OCI-LY7 (cell line): ENCODE results near the gene UTS2B. TPM values are rescaled to one million over a fixed set of nuclear protein-coding genes. Genes with fewer than 3 reads are reported as not detected.

ENCODE experiments used
- BruUV-seq: library from RNA; stranded (reverse); fragments of 400-500 nt; replicated peaks from 2 replicates; lab custom pipeline; 2021; lab: Mats Ljungman, UMichigan
- CTCF ChIA-PET: fragments of 300-600 bp; sonication (Branson Sonifier 250); formaldehyde crosslinking; loops from one replicate; lab custom pipeline; 2022; ENCODE audit warnings: antibody characterized with exemption; ENCODE audit not compliant: unreplicated experiment; lab: Charles Lee
- POLR2A ChIA-PET: fragments of 300-600 bp; sonication (Branson Sonifier 250); formaldehyde crosslinking; loops from one replicate; lab custom pipeline; 2022; ENCODE audit warnings: antibody characterized with exemption; lab: Charles Lee
- DNase-seq: peaks from one replicate; pipeline ENCODE4 v3.0.0-alpha.2; 2015; ENCODE audit warnings: low spot score
- H2AFZ ChIP-seq: fragments of 200-600 bp; sonication (generic), shearing (Covaris generic); 2 replicates; pipeline ENCODE4 v1.6.1; 2014; ENCODE audit warnings: mild to moderate bottlenecking, antibody characterized with exemption, low read length, moderate library complexity
- H3K27ac ChIP-seq: fragments of 200-600 bp; sonication (generic); 2 replicates; pipeline ENCODE4 v1.5.1; 2014; ENCODE audit warnings: mixed run types, low read depth, mild to moderate bottlenecking, moderate library complexity, low read length, inconsistent platforms; ENCODE audit not compliant: poor library complexity, severe bottlenecking
- H3K36me3 ChIP-seq: fragments of 200-600 bp; sonication (generic); 2 replicates; pipeline ENCODE4 v1.6.1; 2014; ENCODE audit warnings: mild to moderate bottlenecking, antibody characterized with exemption, low read length, moderate library complexity, mixed read lengths; ENCODE audit not compliant: insufficient read depth
- H3K4me1 ChIP-seq: fragments of 200-600 bp; sonication (generic); 2 replicates; pipeline ENCODE4 v1.5.1; 2014; ENCODE audit warnings: mild to moderate bottlenecking, low read length; ENCODE audit not compliant: insufficient read depth, poor library complexity, severe bottlenecking
- H3K4me2 ChIP-seq: fragments of 200-600 bp; sonication (generic); 2 replicates; pipeline ENCODE4 v1.6.1; 2014; ENCODE audit warnings: mild to moderate bottlenecking, low read length
- H3K4me3 ChIP-seq: fragments of 200-600 bp; sonication (generic); 2 replicates; pipeline ENCODE4 v1.5.1; 2014; ENCODE audit warnings: mild to moderate bottlenecking, low read depth, low read length; ENCODE audit not compliant: poor library complexity, severe bottlenecking
- H3K79me2 ChIP-seq: fragments of 200-600 bp; sonication (generic); 2 replicates; pipeline ENCODE4 v1.6.1; 2016; ENCODE audit warnings: low read depth, mild to moderate bottlenecking, low read length, moderate library complexity, mixed read lengths; ENCODE audit not compliant: insufficient read depth
- H3K9me2 ChIP-seq: fragments of 200-600 bp; sonication (generic); 2 replicates; pipeline ENCODE4 v1.6.1; 2016; ENCODE audit warnings: mild to moderate bottlenecking, low read length, mixed read lengths; ENCODE audit not compliant: insufficient read depth
- H3K9me3 ChIP-seq: fragments of 200-600 bp; sonication (generic); 2 replicates; pipeline ENCODE4 v1.6.1; 2014; ENCODE audit warnings: mild to moderate bottlenecking, mixed run types, low read length, mixed read lengths
- H4K20me1 ChIP-seq: fragments of 200-600 bp; sonication (generic); 2 replicates; pipeline ENCODE4 v1.6.1; 2014; ENCODE audit warnings: mild to moderate bottlenecking, antibody characterized with exemption, low read length, moderate library complexity, mixed read lengths; ENCODE audit not compliant: insufficient read depth
- CTCF ChIP-seq: fragments of 200-600 bp; sonication (generic); conservative IDR thresholded peaks from 2 replicates; pipeline ENCODE4 v1.5.1; 2014; ENCODE audit warnings: mild to moderate bottlenecking, antibody characterized with exemption, low read length, moderate library complexity, mixed read lengths
- EZH2phosphoT487 ChIP-seq: fragments of 200-600 bp; sonication (generic); IDR thresholded peaks from 2 replicates; pipeline ENCODE4 v1.6.1; 2018; ENCODE audit warnings: low read depth, borderline replicate concordance, mild to moderate bottlenecking, mixed run types, antibody characterized with exemption, low read length, moderate library complexity, mixed read lengths
- intact Hi-C: fragments of 100-400 bp; cut with micrococcal nuclease; formaldehyde crosslinking; loops from one replicate; pipeline ENCODE4 v1.10.0; 2022; ENCODE audit not compliant: unreplicated experiment
- total RNA-seq, 2 experiments: library from RNA; depleted of rRNA in 1 of 2; stranded (reverse); fragments of >200 nt in 1 of 2; shearing (Covaris generic) in 1 of 2; gene quantifications; 2 replicates each; pipeline ENCODE4 v1.2.3, GENCODE V29; 2014 to 2022

The UTS2B gene
- total RNA-seq, 2 experiments from 2014 or later, result 0.92 to 1.1 TPM

GRCh38 chr3:191282251-191283185 lies 47.8 kb downstream of the UTS2B start:
- Histone ChIP-seq H3K4me2 (no peak overlapping the region), H2AFZ (peak overlapping the region; percentile 29; the same call in 1 of the 2 replicates), H3K36me3 (no peaks in the 10 kb centered on the region), H4K20me1 (no peaks in the 10 kb centered on the region), H3K9me2 (no peaks in the 10 kb centered on the region), H3K79me2 (no peaks in the 10 kb centered on the region), H3K27ac (no peak overlapping the region), H3K4me1 (no peaks in the 10 kb centered on the region), H3K4me3 (no peak overlapping the region), H3K9me3 (0 out of 2 replicates have a peak, but pooled peaks cover 10% of the 10 kb centered on the region)
- no peak for TF ChIP-seq EZH2phosphoT487
- TF ChIP-seq CTCF, result no peak
- ChIA-PET POLR2A (interaction anchor here (0.6 to 2.7 kb wide), 9 partner anchors 8 to 34 kb away, joined by 3 to 12 read pairs (median 5); no protein-coding TSS in a partner anchor), CTCF (no interaction called here)
- no TSS peak for BruUV-seq
- no peak for DNase-seq
- intact Hi-C loops, result no loop called here

- BruUV-seq, result no TSS peak
- Histone ChIP-seq H3K4me1 (peaks cover 4% of the 10 kb centered on the region), H3K9me2 (no peaks in the 10 kb centered on the region), H4K20me1 (no peaks in the 10 kb centered on the region), H3K79me2 (no peaks in the 10 kb centered on the region), H3K9me3 (0 out of 2 replicates have a peak, but pooled peaks cover 10% of the 10 kb centered on the region), H3K27ac (no peak overlapping the region), H2AFZ (no peak overlapping the region), H3K36me3 (no peaks in the 10 kb centered on the region), H3K4me2 (no peak overlapping the region), H3K4me3 (no peak overlapping the region)
- TF ChIP-seq CTCF (no peak), EZH2phosphoT487 (no peak)
- CTCF ChIA-PET, result no interaction called here
- DNase-seq, result no peak
- intact Hi-C loops, result no loop called here
- POLR2A ChIA-PET, result interaction anchor here (0.8 to 1.6 kb wide), 4 partner anchors 9 to 18 kb away, joined by 3 to 9 read pairs (median 6); no protein-coding TSS in a partner anchor
Observed at GRCh38 chr3:191280882-191281281, 49.4 kb downstream of the UTS2B start.
